ENCODE data around the gene KRT81.
A peak's percentile ranks its signal among the peaks of the same experiment; 100 is the strongest.
"Not testable (repeated sequence)": the region's sequence is repeated elsewhere in the genome, so short reads cannot be mapped to it uniquely, and the experiment has no call there.

The KRT81 gene

DNA sequence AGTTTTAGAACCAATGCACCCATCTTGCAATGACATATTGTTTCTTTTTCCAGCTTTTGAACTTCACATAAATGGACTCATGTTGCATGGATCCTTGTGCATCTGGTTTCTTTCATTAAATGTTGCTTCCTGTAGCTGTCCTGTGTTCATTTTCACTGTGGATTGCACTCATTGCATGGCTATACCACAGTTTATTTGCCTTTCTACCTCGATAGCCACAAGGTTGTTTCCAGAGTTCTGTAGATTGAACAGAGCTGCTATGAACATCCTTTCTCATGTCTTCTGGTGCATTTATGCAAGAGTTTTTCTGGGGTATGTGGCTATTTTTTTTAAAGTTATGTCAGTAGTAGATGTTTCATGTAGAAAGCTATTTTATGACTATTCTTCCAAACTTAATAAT is 3.5 kb upstream of the KRT81 start:
- no peak for DNase-seq

DNA sequence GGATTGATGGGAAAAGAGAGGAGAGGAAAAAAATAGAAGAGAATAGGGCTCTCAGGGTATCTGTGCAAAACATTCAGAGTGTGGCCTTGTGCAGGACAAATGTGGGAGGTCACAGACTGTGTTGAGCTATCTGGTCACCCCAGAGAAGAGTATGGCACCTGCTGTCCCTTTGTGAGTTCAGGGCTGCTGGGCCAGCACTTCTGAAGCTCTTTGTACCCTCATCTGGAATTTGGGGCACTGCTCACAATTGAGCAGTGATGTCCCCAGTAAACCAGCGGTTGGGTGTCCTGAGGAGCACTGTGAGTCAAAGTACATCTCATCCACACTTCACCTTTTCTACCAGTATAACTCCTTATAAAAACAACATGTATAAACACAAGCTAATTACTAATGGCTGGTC is 2.6 kb upstream of the KRT81 start:
- DNase-seq = no peak

DNA sequence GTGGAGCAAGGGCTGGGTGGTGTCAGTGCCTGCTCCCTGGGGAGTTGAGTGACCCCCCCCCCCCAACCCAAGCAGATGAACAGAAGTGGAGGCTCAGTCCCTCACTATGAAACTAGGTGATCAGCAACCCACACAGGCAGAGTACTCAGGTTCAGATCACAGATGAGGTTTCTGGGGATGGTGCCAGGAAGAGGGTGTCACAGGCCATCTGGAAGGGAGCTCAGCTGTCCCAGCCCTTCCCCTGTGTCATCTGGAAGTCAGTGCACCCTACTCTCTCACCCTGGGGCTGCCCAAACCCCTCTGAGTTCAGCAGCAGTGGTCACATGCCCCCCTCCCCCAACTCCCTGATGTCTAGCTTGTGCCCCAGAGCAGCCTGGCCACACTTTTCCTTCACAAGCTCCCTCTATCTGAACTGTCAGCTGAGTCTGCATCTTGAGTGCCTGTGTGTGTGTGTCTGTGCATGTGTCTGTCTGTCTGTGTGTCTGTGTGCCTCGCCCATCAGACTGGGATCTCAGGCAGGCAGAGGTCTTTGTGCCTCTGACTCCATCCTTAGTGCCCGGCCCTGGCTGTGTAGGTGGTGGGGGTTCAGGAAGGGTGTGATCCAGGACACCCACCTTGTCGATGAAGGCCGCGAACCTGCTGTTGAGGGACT is 725 bp downstream of the KRT81 start:
- not testable (repeated sequence) for DNase-seq

DNA sequence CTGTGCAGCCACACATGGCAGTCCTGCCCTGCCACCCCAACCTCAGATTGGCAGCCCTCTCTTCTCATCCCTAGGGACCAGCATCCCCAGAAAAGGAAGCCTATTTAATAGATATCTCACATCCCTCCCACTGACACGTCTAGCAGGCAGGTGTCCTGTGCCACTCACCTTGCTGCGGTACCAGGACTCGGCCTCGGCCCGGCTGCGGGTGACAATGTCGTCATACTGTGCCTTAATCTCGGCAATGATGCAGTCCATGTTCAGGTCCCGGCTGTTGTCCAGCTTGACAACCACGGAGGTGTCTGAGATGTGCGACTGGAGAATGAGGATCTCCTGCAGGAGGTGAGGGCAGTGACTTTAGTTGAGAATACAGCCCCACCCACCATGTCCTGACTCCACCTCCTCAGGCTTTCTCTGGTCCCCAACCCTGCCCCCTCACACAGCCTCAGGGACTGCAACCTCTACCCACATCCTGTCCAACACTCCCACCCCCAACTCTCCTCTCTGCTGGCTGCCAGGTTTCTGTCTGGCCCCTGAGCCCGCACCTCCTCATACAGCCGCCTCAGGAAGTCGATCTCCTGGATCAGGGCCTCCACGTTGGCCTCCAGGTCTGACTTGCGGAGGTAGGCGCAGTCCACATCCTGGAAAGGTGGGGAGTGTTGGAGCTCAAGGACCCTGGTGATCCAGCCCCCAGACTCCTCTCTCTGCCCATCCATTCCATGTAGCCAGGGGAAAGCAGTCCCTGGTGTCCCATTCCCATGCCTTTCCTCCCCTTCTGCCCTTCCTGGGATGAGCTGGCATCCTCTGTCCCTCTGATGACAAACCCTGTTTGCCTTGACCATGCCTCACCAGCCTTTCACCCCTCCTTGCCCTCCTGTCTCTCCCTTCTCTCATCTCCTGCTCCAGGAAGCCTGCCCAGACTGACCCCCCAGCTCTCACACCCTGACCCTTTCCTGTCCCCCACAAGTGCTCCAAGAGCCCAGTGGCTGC is 3.2 kb downstream of the KRT81 start:
- DNase-seq = not testable (repeated sequence)

DNA sequence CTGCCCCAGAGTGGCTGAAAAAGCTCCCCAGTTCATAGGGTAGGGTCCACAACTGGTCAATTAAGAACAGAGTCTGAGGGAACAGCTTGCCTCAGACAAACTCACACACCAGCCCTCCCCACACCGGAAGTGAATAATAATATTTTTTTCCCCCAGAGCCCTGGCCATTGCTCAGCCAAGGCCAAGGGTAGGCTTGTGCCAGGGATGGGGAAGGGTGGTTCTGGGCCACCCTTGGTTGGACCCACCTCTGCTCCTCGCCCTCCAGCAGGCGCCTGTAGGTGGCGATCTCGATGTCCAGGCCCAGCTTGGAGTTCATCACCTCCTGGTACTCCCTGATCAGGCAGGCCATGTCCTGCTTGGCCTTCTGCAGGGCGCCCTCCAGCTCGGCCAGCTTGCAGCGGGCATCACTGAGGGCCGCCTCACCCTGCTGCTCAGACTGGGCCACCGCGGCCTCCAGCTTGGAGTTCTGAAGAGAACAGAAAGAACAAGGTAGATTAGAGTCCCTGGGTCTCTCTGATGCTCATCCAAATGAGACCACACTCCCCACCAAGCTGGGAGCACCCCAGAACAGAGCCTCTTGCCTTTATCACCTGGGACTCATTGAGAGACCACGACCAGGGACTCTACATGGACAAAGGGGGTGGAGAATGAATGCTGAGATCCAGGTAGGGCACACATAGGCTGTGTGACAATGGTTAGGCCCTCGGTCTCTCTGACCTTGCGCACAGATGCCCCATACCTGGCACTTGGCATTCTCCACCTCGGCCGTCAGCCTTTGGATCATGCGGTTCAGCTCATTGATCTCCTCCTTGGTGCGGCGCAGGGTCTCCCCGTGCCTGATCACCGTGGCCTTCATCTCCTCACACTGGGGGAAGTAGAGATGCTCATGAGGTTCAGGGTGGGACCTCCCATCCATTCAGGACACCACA is 4.2 kb downstream of the KRT81 start:
- not testable (repeated sequence) for DNase-seq

DNA sequence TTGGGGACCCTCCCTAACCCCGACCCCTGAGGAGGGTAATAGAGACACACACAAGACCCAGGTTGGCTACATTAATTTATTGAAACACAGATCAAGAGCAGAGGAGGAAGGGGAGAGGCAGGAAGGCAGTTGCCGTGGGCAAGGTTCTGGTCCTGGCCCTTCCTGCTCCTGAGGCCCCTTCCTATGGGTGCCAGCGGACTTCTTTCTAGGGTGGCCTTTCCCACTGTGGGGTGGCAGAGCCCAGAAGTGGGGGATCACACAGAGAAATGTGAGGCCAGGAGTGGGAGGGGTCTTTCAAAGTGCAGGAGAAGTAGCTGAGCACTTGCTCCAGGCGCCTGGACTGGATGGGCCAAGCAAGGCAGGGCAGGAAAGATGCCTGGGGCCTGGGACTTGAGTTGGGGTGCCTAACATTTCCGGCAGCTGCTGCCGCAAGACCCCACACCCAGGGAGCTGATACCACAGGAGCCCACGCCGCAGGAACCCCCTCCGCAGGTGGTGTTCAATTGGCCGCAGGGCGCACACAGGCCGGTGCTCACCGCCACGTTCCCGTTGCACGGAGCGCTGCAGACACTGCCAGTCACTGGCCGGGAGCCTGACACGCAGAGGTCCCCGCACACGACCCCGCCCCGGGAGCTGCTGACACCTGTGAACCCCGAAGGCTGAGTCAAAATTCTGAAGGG is 5.3 kb downstream of the KRT81 start:
- no peak for DNase-seq

DNA sequence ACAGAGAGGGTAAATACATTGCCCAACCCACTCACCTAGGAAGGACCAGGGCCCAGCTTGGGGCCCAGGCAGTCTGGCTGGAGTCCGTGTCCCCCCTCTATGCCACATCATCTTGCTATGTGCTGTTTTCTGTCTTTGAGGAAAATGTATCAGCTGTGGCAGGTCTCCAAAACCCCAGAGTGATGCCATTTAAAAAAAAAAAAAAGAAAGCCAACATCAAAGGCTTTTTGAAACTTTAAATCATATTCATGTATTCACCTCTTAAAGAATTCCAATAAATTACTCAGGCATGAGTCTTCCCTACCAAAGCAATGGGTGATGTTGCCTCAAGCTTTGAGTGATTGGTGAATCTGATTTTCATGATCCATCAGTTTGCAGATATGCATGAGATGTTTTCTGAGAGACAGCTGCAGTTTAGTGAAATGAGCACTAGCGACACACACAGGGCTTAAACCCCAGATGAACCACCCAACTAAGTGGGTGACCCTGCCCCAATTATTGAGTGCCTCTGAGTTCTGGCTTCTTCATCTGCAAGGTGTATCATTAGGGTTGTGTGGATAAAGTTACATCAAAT is 6.1 kb downstream of the KRT81 start:
- DNase-seq = no peak

DNA sequence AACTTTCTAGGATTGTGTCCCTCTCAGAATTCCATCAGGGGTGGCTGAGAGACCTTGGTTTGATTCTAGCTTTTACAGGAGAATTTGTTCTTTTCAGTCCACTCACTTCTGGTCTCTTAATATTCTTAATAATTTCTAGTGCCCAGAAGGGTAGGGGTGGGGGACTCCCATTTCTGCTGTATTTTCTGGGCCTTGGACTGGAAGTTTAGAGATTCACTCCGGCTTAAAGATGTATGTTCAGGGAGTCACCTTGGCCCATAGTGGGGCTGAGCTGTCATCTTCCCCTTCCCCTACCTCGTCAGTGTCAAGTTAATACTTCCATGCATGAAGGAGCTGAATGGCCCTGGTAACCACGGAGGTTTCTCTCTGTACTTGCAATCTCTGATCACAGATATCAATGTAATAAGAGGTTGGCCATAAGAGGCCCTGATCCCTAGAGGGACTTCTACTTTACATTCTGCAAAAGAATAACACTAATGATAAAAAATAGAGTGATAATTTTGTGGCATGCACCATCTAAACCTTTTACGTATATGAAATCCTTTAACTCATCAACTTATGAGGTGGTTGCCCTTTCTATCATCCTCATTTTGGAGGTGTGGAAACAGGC is 6.7 kb downstream of the KRT81 start:
- DNase-seq = no peak

DNA sequence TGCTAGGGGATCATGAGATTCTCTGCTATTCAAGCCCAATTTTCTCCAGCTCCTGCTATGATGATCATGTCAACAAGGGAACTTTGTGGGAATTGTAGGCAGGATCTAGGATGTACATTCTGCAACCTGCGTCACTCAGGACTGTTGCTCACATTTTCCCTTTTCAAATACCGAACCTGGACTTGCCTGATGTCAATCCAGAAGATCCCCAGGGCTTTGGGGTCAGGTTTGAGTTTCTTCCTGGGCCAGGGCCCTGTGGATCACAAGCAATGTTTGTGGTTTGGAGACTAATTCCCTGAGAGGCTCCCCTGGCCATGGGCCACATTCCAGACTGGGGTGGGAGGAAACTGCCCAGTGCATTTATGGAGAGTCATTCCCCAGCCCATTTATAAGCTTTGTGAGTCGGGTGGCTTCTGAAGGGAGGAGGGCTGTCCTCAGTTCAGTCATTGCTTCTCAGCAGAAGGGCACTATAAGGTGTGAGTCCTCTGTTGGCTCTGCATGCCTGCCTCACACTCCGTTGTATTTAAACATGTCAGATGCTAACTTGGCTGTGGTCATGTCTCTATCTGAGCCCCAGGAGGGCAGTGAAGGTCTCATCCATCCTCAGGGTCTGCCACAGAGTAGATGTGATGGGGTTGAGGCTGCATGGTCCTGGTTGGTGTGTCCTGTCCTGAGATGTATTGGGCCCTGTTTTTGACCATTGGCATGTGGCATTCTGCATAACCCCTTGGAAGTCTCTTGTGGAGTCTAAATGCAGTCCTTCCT is 10.4 kb downstream of the KRT81 start:
- DNase-seq = no peak

DNA sequence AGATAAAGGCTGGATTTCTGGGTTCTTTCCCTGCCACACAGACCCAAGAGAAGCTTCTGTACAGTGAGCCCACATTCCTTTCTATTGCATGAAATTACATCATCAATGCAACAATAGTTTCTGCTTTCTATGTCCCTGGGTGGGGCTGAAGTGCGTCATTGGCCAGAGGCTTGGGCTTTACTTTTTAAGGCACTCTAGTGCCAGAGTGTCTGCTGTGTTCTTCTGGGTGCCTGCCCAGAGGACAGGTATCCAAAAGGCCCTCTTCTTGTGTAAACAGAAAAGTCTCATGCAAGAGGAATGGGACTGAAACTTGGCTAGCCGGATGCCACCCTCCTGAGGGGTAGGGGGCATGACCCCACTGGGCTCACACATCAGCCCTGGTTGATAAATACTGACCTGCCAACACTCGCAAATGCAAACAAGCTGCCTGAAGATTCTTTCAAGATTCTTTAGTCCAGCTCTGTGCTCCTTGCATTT is 11.0 kb downstream of the KRT81 start:
- DNase-seq = no peak

DNA sequence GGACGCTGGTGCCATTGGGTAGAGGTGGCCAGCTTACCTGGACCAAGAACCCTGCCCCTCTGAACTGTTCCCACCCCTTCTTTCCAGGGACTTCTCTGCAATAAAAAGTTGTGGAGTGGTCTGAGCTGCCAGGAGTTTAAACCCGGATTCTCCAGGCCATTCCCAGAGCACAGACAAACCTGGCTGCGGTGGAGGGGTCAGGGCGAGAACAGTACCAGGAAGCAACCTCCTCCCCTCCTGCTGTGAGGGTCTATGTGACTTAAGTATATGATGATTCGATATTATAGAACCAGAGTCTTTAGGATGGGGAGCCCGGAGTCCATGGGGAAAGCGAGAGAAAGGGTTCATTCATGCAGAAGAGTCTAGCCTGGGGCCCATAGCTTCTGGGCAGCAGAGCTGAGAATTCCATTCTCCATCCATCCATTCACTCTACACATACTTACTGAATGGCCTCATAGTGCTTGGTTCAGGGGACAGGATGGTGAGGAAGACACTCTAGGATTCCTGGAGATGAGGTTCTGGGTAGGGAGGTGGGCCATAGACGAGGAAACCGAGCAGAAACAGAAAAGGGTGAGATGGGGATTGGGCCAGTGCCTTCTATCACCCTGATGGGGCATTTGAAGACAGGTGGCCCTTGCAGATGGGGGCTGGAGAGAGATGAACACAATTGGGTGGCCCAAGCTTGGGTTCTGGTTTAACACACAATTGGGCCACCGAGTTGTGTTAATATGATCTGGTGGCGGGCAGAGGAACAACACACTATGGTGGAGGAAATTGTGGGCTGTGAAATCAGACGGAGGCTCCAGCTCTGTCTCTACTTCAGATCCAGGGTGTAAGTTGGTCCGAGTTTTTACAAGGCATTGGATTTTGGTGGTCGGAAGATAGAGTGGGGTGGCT is 11.7 kb downstream of the KRT81 start:
- DNase-seq = no peak

DNA sequence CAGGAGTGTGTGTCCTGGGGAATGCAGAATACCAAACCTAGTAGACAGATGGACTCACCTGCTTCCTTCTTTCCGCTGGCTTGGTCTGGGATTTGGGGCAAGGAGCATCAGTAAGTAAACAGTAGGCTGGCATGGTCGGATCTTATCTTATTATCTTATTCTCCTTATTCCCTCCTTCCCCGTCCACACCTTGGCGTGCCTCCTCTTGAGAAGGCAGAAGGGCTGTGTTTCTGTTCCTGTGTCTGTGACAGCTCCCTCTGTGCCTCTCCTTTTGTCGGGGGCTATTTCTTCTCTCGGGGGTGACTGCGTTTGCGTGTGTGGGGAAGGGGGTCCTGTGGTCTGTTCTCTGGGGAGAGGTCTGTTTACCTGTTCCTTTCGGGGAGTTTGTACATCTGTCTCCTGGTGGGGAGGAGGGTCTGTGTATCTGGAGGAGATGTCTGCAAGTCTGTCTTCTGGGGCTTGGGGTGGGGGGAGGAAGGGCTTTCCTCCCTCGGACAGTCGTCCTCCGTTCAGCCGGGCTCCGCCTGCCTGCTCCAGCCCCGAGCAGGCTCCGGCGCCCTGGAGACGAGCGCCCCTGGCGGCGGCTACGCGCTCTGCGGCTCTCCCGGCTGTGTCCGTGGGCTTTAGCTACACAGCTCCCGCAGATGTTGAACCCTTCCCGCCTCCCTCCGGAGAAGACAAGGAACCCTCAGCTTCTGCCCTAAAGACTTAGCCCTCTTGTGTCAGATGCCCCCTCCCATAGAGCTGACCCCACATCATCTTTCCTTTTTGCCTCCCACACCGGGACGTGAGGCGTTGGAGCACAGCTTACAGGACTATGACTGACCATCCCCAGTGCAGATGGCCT is 12.5 kb downstream of the KRT81 start:
- DNase-seq = peak; percentile 63

DNA sequence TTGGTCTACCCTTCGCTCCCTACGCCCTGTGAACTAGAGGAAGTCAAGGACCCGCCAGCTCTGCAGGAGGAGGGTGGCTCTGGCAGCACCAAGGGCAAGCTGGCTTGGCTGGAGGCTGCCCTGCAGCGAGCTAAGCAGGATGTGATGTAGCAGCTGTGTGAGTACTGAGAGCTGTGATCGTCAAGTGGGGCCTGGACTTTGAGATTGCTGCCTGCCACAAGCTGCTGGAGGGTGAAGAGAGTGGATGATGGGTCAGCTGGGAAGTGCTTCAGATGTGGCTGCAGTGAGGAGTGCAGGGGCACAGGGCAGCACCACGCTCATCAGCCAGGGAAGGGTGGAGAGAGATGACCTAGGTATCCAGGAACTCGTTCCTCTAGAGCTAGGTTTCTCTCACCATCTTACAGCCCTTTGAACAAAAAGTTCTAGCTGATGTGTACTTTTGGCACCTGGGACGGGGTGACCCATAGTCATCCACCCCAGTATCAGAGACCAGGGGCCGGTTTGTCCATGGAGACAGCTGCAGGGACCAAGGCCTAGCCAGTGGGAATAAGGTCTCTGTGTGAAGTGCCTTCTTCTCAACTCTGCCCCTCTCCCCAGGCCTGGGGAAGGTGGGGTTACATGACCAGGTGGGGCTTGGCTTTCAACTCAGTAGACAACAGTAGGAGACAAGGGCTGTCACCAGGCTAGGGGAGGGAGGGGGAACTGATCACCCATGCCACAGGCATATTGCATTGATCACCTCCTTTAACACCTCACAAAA is 13.7 kb downstream of the KRT81 start:
- no peak for DNase-seq

DNA sequence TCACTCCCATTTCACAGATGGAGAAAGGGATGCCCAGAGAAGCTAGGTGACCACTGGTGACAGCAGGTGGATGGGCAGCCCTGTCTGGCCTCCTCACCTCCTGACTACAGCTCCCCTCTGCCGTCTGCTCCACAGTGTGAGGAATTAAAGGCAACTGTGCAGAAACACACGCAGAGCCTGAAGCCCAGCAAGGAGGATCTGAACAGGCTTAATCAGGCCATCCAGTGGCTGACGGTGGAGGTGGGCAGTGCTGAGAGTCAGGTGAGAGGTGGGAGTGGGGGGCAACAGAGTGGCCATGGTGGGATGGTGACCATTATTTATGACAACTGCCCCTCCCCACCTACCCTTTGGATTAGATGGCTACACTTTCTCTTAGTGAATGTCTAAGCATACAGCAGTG is 15.6 kb downstream of the KRT81 start:
- no peak for DNase-seq

DNA sequence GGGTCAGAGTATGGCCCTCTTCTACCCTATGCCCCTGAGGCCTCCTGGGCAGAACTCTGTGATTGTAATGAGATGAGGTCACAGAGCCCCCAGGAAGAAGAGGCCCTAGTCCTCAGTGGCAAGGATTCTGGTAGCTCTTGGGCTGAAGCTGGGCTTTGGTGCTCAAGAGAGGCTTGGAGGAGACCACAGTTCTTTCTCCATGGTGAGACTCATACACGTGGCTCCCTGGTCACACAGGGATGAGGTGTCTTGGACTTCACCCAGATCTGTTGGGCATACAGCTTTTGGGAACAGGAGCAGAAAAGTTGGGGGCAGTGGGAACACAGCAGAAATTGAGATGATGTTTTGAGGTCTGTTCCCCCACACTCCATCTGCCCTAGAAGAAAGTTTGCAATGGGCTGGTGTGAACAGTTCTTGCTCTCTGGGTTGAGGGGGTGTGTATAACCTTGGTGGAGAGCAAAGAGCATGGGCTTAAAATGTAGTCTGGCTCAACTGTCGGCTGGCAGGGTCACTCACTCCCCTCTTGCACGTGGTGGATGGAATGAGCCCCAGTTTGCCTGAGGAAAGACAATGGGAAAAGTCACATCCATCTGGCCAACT is 16.7 kb downstream of the KRT81 start, which contains the start of gene KRT86:
Gene KRT86, plus strand, starts transcription at position 125 of the 600 bp plus-strand sequence. CDS start 27,272 bp downstream, outside the sequence.
- no peak for DNase-seq

DNA sequence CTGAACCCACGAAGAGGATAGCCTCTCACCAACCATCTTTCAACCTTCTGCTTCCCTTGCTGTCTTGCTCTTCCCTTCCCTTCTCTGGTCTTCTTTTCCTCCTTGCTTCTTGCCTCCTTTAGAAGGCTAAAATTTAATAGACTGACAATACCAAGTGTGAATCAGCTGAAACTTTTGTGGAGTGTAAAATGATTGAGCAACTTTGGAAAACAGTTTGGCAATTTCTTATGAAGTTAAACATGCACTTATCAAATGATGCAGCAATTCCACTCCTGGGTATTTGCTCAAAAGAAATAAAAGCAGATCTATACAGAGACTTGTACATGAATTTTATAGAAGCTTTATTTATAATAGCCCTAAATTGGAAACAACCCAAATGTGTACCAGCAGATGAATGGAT is 20.2 kb downstream of the KRT81 start:
- DNase-seq = no peak

DNA sequence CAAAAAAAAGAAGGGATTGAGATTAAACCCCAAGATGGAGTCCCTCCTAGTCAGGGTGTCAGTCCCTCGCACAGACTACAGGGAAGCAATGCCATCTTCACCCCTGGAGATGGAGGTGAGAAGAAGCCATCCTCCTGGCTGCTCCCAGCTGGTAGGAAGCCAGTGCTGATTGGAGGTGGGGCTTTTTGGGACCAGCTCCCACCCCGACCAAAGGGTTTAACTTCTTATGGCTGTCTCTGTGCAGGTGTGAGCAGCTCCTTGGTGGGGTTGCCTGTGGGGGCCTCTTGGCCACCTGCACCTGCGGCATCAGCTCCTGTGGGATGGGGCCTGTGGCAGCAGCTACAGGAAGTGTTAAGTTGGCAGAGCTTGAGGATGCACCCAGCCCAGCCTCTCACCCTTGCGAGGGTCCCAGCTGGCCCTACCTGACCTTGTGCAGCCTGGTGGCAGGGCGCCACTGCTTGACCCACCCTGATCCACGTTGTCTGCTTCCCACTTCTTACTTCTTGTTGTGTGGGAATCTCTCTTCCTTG is 20.7 kb downstream of the KRT81 start:
- DNase-seq = no peak
